CD14-positive monocyte (primary cell): Measurements from ENCODE around the gene SZRD1. TPM values are rescaled to one million over a fixed set of nuclear protein-coding genes. Genes with fewer than 3 reads are reported as not detected.

Experiments
- DNase-seq, 3 donors: peaks; one replicate each; pipeline ENCODE4 v3.0.0-alpha.2; 2011 to 2022
- H2AFZ ChIP-seq: 2 replicates; pipeline ENCODE4 v1.6.0; 2012; ENCODE audit warnings: mild to moderate bottlenecking, low read depth, low read length, inconsistent platforms; ENCODE audit not compliant: insufficient read depth, poor library complexity, severe bottlenecking
- H3K27ac ChIP-seq, 2 donors: 1 replicate in 1 of 2; 2 replicates in 1 of 2; pipeline ENCODE4 v1.5.1; 2012 to 2013; ENCODE audit warnings: low read length in 2 of 2, control low read depth in 1 of 2, inconsistent platforms in 1 of 2, low read depth in 1 of 2, mild to moderate bottlenecking in 1 of 2
- H3K27me3 ChIP-seq, 2 donors: one replicate each; pipeline versions ENCODE4 v1.6.0 to v1.6.1; 2011 to 2013; ENCODE audit warnings: low read length in 2 of 2; ENCODE audit not compliant: control insufficient read depth in 2 of 2, insufficient read depth in 2 of 2
- H3K36me3 ChIP-seq, 2 donors: replicated peaks in 1 of 2; 1 replicate in 1 of 2; 2 replicates in 1 of 2; pipeline versions ENCODE4 v1.5.1 to v1.6.1; 2012 to 2013; ENCODE audit warnings: low read length in 2 of 2, control low read depth in 1 of 2, inconsistent platforms in 1 of 2, mild to moderate bottlenecking in 1 of 2; ENCODE audit not compliant: insufficient read depth in 2 of 2, control insufficient read depth in 1 of 2
- H3K4me1 ChIP-seq, 2 donors: 1 replicate in 1 of 2; 2 replicates in 1 of 2; pipeline versions ENCODE4 v1.5.1 to v1.6.1; 2012 to 2013; ENCODE audit warnings: low read length in 2 of 2, control low read depth in 1 of 2, inconsistent platforms in 1 of 2, mild to moderate bottlenecking in 1 of 2, moderate library complexity in 1 of 2; ENCODE audit not compliant: insufficient read depth in 2 of 2, control insufficient read depth in 1 of 2
- H3K4me2 ChIP-seq: replicated peaks from 2 replicates; pipeline ENCODE3; 2012; ENCODE audit warnings: low read length, moderate library complexity, mild to moderate bottlenecking; ENCODE audit not compliant: poor library complexity, severe bottlenecking; ENCODE audit errors: extremely low read depth
- H3K4me3 ChIP-seq, 3 experiments: fragments of 200-600 bp in 1 of 3; sonication (generic) in 1 of 3; replicated peaks in 1 of 3; 1 replicate in 2 of 3; 2 replicates in 1 of 3; pipeline ENCODE4 v1.5.1; 2011 to 2013; ENCODE audit warnings: low read length in 3 of 3, mild to moderate bottlenecking in 3 of 3, control low read depth in 2 of 3, low read depth in 2 of 3, inconsistent platforms in 1 of 3, moderate library complexity in 1 of 3
- H3K79me2 ChIP-seq: 2 replicates; pipeline ENCODE4 v1.6.0; 2012; ENCODE audit warnings: mild to moderate bottlenecking, control low read depth, inconsistent platforms, low read length, moderate library complexity; ENCODE audit not compliant: insufficient read depth
- H3K9ac ChIP-seq: 2 replicates; pipeline ENCODE4 v1.6.0; 2017; ENCODE audit warnings: low read length, mild to moderate bottlenecking; ENCODE audit not compliant: insufficient read depth, poor library complexity, severe bottlenecking
- H3K9me3 ChIP-seq, 2 donors: replicated peaks in 1 of 2; 1 replicate in 1 of 2; 2 replicates in 1 of 2; pipeline versions ENCODE4 v1.5.1 to v1.6.1; 2012 to 2013; ENCODE audit warnings: low read length in 2 of 2, control low read depth in 1 of 2; ENCODE audit not compliant: control insufficient read depth in 1 of 2, insufficient read depth in 1 of 2
- H4K20me1 ChIP-seq: 2 replicates; pipeline ENCODE4 v1.6.0; 2012; ENCODE audit warnings: mild to moderate bottlenecking, low read length, control low read depth, moderate library complexity; ENCODE audit not compliant: insufficient read depth
- H3K27ac Mint-ChIP-seq, 7 donors: one replicate each; pipeline ENCODE4 v1.8.0; 2020; ENCODE audit warnings: mild to moderate bottlenecking in 7 of 7, mixed read lengths in 7 of 7, moderate library complexity in 6 of 7, inconsistent platforms in 2 of 7
- H3K27me3 Mint-ChIP-seq, 3 donors: one replicate each; pipeline ENCODE4 v1.8.0; 2021 to 2022; ENCODE audit warnings: low read depth in 3 of 3, mild to moderate bottlenecking in 3 of 3, mixed read lengths in 3 of 3, moderate library complexity in 3 of 3, inconsistent platforms in 1 of 3
- H3K36me3 Mint-ChIP-seq, 2 donors: one replicate each; pipeline ENCODE4 v1.8.0; 2020; ENCODE audit warnings: mixed read lengths in 2 of 2, inconsistent platforms in 1 of 2, mild to moderate bottlenecking in 1 of 2
- H3K4me1 Mint-ChIP-seq: one replicate; pipeline ENCODE4 v1.8.0; 2020; ENCODE audit warnings: mild to moderate bottlenecking, mixed read lengths
- H3K4me3 Mint-ChIP-seq, 2 donors: one replicate each; pipeline ENCODE4 v1.8.0; 2020; ENCODE audit warnings: mild to moderate bottlenecking in 2 of 2, mixed read lengths in 2 of 2, moderate library complexity in 1 of 2
- H3K9me3 Mint-ChIP-seq, 7 donors: one replicate each; pipeline ENCODE4 v1.8.0; 2020 to 2022; ENCODE audit warnings: mixed read lengths in 7 of 7, mild to moderate bottlenecking in 6 of 7, moderate library complexity in 6 of 7, inconsistent platforms in 2 of 7
- WGBS: methylation state at CpG from one replicate; pipeline ENCODE4 v1.1.5; 2013; ENCODE audit warnings: missing lambda C conversion rate; ENCODE audit not compliant: insufficient coverage; 5-methylcytosine and 5-hydroxymethylcytosine counted together
- intact Hi-C, 2 donors: fragments of 100-400 bp; cut with micrococcal nuclease; formaldehyde crosslinking; loops; one replicate each; pipeline versions ENCODE4 v1.15.0 to v1.15.1; 2023
- polyA plus RNA-seq, 3 donors: library from polyadenylated mRNA; depleted of rRNA in 1 of 3; unstranded in 2 of 3; stranded (reverse) in 1 of 3; fragments of 300-500 nt in 2 of 3; fragments of >200 nt in 1 of 3; fragmentation: Illumina TruSeq in 2 of 3; gene quantifications; 1 replicate in 2 of 3; 2 replicates in 1 of 3; pipeline ENCODE4 v1.2.3, GENCODE V29; 2012 to 2021
- TF ChIP-seq, protein P1 (sequence below): fragments of 200-600 bp; IDR thresholded peaks from one replicate; pipeline ENCODE4 v1.8.0; 2022; ENCODE audit warnings: antibody characterized with exemption, mild to moderate bottlenecking

Gene SZRD1
- polyA plus RNA-seq, 3 donors, result 46.4 to 50.5 (median 47.2) TPM

DNA sequence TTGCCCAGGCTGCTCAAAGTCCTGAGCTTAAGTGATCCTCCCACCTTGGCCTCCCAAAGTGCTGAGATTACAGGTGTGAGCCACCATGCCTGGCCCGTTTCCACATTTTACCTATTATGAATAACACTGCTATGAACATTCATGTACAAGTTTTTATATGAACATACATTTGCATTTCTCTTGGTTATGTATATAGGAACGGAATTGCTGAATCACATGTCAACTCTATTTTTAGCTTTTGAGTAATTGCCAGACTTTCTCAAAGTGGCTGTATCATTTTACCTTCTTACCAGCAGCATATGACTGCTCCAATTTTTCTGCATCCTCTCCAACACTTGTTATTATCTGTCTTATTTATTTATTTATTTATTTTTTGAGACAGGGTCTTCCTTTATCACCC is 67.5 kb downstream of the SZRD1 start:
- no peak for DNase-seq
- Histone ChIP-seq H3K36me3 (no peaks in the 10 kb centered on the region), H3K9me3 (no peaks in the 10 kb centered on the region), H3K79me2 (no peaks in the 10 kb centered on the region), H3K27me3 (no peaks in the 10 kb centered on the region), H4K20me1 (no peaks in the 10 kb centered on the region), H3K9ac (no peak overlapping the region), H3K27ac (no peak overlapping the region), H2AFZ (no peak overlapping the region), H3K4me1 (peaks cover 13% of the 10 kb centered on the region in 2 donors), H3K4me3 (no peak overlapping the region), H3K4me2 (no peak overlapping the region)
- Mint-ChIP-seq H3K9me3 (peaks cover 0 to 5% (median 0%) of the 10 kb centered on the region in 7 donors), H3K4me3 (no peak overlapping the region), H3K27me3 (peaks cover 1 to 2% (median 1%) of the 10 kb centered on the region in 3 donors), H3K4me1 (peaks cover 23% of the 10 kb centered on the region), H3K36me3 (no peaks in the 10 kb centered on the region), H3K27ac (no peak overlapping the region)
- no CpG with 5 or more reads among the region's 2 CpGs for WGBS
- intact Hi-C loops, result no loop called here
- TF ChIP-seq, protein P1, sequence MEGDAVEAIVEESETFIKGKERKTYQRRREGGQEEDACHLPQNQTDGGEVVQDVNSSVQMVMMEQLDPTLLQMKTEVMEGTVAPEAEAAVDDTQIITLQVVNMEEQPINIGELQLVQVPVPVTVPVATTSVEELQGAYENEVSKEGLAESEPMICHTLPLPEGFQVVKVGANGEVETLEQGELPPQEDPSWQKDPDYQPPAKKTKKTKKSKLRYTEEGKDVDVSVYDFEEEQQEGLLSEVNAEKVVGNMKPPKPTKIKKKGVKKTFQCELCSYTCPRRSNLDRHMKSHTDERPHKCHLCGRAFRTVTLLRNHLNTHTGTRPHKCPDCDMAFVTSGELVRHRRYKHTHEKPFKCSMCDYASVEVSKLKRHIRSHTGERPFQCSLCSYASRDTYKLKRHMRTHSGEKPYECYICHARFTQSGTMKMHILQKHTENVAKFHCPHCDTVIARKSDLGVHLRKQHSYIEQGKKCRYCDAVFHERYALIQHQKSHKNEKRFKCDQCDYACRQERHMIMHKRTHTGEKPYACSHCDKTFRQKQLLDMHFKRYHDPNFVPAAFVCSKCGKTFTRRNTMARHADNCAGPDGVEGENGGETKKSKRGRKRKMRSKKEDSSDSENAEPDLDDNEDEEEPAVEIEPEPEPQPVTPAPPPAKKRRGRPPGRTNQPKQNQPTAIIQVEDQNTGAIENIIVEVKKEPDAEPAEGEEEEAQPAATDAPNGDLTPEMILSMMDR, result no peak

DNA sequence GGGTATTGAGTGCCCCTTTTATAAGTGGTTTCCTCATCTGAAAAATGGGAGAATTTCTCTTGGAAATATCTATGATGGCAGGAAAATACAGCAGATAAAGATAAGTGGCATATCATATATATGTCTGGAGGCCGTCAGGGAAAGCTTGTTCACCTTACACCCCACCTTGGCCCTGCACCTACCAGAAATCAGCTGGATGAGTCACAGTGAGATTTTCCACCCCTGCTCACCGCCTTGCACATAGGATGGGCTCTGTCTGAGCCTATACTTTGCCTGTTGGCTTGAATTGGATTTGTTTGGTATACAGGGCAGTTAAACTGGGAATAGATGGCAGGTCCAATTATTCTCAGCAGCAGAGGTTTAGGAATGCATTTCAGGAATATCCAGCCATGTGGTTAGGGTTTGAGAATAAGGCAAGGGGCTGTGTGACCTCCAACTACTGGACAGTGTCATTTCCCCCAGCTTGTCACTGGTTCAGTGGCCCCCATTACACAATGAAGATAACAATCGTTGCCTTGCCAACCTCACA is 70.0 kb downstream of the SZRD1 start, which contains the start of gene SPATA21:
TSS of gene SPATA21 (minus strand) at position 479 of the 529 bp plus-strand sequence. CDS start 6,053 bp downstream, outside the sequence.
- 93% methylated on average over 2 of the region's 3 CpGs for WGBS
- H3K4me2 ChIP-seq, result no peak within 1 kb of the TSS
- peaks cover 29 to 32% of the 10 kb centered on the region in 2 donors for H3K4me1 ChIP-seq
- H4K20me1 ChIP-seq, result peaks cover 2% of the 10 kb centered on the region
- Mint-ChIP-seq H3K4me3 (no peak within 1 kb of the TSS), H3K36me3 (no peaks in the 10 kb centered on the region), H3K4me1 (peaks cover 41% of the 10 kb centered on the region), H3K9me3 (peaks cover 0 to 5% (median 0%) of the 10 kb centered on the region in 7 donors), H3K27me3 (peaks cover 1 to 2% (median 1%) of the 10 kb centered on the region in 3 donors), H3K27ac (peak within 1 kb of the TSS in 1 of 7 donors; percentile 97)
- H3K79me2 ChIP-seq, result peaks cover 15% of the 10 kb centered on the region
- TF ChIP-seq, protein P1, result no peak
- no peak within 1 kb of the TSS for H3K4me3 ChIP-seq
- H3K9ac ChIP-seq, result no peak within 1 kb of the TSS
- no peak within 1 kb of the TSS for H2AFZ ChIP-seq
- H3K27ac ChIP-seq, result no peak within 1 kb of the TSS
- DNase-seq, result no peak
- no peaks in the 10 kb centered on the region for H3K27me3 ChIP-seq
- H3K9me3 ChIP-seq, result no peaks in the 10 kb centered on the region
- intact Hi-C loops, result no loop called here
- H3K36me3 ChIP-seq, result no peaks in the 10 kb centered on the region
